HK-2 (cell line): ENCODE measurements around the gene MRPL41.
"Not testable (repeated sequence)": the region's sequence is repeated elsewhere in the genome, so short reads cannot be mapped to it uniquely, and the experiment has no call there.

Source experiments
- DNase-seq: peaks from one replicate; pipeline ENCODE4 v3.0.0-alpha.2; 2018; ENCODE audit not compliant: unreplicated experiment

MRPL41 gene

GRCh38 chr9:137521405-137521985, 30.2 kb upstream of the MRPL41 start:
- DNase-seq: no peak

GRCh38 chr9:137522746-137523455, 28.8 kb upstream of the MRPL41 start:
- no peak for DNase-seq

- DNase-seq: no peak
These were observed 27.3 kb upstream of the MRPL41 start for GRCh38 chr9:137524161-137524980.

GRCh38 chr9:137524981-137525317, 26.7 kb upstream of the MRPL41 start:
- DNase-seq: no peak

GRCh38 chr9:137530331-137530730, 21.3 kb upstream of the MRPL41 start:
- DNase-seq: no peak

- DNase-seq: no peak
These were observed 20.4 kb upstream of the MRPL41 start for GRCh38 chr9:137531099-137531765.

- not testable (repeated sequence) for DNase-seq
These were observed 18.7 kb upstream of the MRPL41 start for GRCh38 chr9:137532891-137533468.

- peak; percentile 22 for DNase-seq
These were observed 17.2 kb upstream of the MRPL41 start for GRCh38 chr9:137534256-137535119.

- DNase-seq: no peak
These were observed 16.6 kb upstream of the MRPL41 start for GRCh38 chr9:137535120-137535428.

- DNase-seq: not testable (repeated sequence)
These were observed 15.0 kb upstream of the MRPL41 start for GRCh38 chr9:137536594-137537131.

- DNase-seq: no peak
These were observed 13.6 kb upstream of the MRPL41 start for GRCh38 chr9:137538058-137538457.

GRCh38 chr9:137540536-137540935, 11.1 kb upstream of the MRPL41 start:
- DNase-seq: no peak

- no peak for DNase-seq
These were observed 9.2 kb upstream of the MRPL41 start for GRCh38 chr9:137542486-137542885.

- DNase-seq: no peak
These were observed 8.3 kb upstream of the MRPL41 start for GRCh38 chr9:137543237-137543963.

GRCh38 chr9:137544176-137544760, 7.4 kb upstream of the MRPL41 start:
- DNase-seq: no peak

- no peak for DNase-seq
These were observed 6.6 kb upstream of the MRPL41 start for GRCh38 chr9:137545123-137545522.

- DNase-seq: no peak
These were observed 3.8 kb upstream of the MRPL41 start for GRCh38 chr9:137547687-137548543.

- DNase-seq: peak; percentile 78
These were observed 1.5 kb upstream of the MRPL41 start, which contains the start of gene PNPLA7 for GRCh38 chr9:137550231-137550621. Gene PNPLA7, minus strand, starts transcription at chr9:137550402. Its CDS starts 205 bp downstream, at chr9:137550197.

GRCh38 chr9:137550958-137551263, 768 bp upstream of the MRPL41 start:
- not testable (repeated sequence) for DNase-seq
